ENCODE data around the gene DR1. TPM values are rescaled to one million over a fixed set of nuclear protein-coding genes. Genes with fewer than 3 reads are reported as not detected.

DR1 gene
- total RNA-seq, 1 experiment from 2014 or later: 48.6 TPM

- no peak overlapping the region for H3K27ac ChIP-seq (ENCODE audit: low read length)
- peaks cover 16% of the 10 kb centered on the region for H4K20me1 ChIP-seq (ENCODE audit: low read length)
- ATAC-seq (no peak), DNase-seq (no peak)
- H3K36me3 ChIP-seq (ENCODE audit: low read depth, low read length): peaks cover 39% of the 10 kb centered on the region
- no TSS peak for BruUV-seq (replicated peaks)
- H3K4me2 ChIP-seq (ENCODE audit: low read length): no peak overlapping the region
- peaks cover 96% of the 10 kb centered on the region for H3K79me2 ChIP-seq (ENCODE audit: low read length)
- no peaks in the 10 kb centered on the region for H3F3A ChIP-seq (ENCODE audit: low read length, unreplicated experiment)
- peaks cover 6% of the 10 kb centered on the region; the same call in 1 of the 2 replicates for H3K4me1 ChIP-seq (ENCODE audit: insufficient read depth, low read length)
- no peaks in the 10 kb centered on the region for H3K9me2 ChIP-seq (replicated peaks; ENCODE audit: low read length)
- H3K4me3 ChIP-seq (ENCODE audit: low read length): no peak overlapping the region
- POLR2A ChIA-PET (ENCODE audit: unreplicated experiment): no interaction called here
- H3K9ac ChIP-seq (ENCODE audit: low read length): no peak overlapping the region
- H2AFZ ChIP-seq (ENCODE audit: low read length): no peak overlapping the region
- intact Hi-C loops (cut with micrococcal nuclease): no loop called here
- TF ChIP-seq CTCF (conservative IDR thresholded peaks at IDR 0.05; ENCODE audit: low read depth, low read length) (no peak), EZH2phosphoT487 (IDR thresholded peaks at IDR 0.05; ENCODE audit: borderline replicate concordance, low read length) (no peak), EZH2 (IDR thresholded peaks at IDR 0.05; ENCODE audit: low read length, unreplicated experiment) (no peak)
- no peaks in the 10 kb centered on the region for H3K27me3 ChIP-seq (ENCODE audit: low read length)
- CTCF ChIA-PET: no interaction called here
- no peaks in the 10 kb centered on the region for H3K9me3 ChIP-seq (ENCODE audit: low read length)
Measured at GRCh38 chr1:93353286-93353685, 7.6 kb downstream of the DR1 start.

- ChIA-PET POLR2A (ENCODE audit: unreplicated experiment) (no interaction called here), CTCF (no interaction called here)
- H3K9me3 ChIP-seq (ENCODE audit: low read length): no peaks in the 10 kb centered on the region
- DNase-seq: no peak
- H3K4me2 ChIP-seq (ENCODE audit: low read length): no peak overlapping the region
- no peak overlapping the region for H2AFZ ChIP-seq (ENCODE audit: low read length)
- no peak for ATAC-seq
- H4K20me1 ChIP-seq (ENCODE audit: low read length): peaks cover 1% of the 10 kb centered on the region; the same call in 1 of the 2 replicates
- no peaks in the 10 kb centered on the region for H3F3A ChIP-seq (ENCODE audit: low read length, unreplicated experiment)
- TF ChIP-seq EZH2 (IDR thresholded peaks at IDR 0.05; ENCODE audit: low read length, unreplicated experiment): no peak
- no peak for TF ChIP-seq CTCF (conservative IDR thresholded peaks at IDR 0.05; ENCODE audit: low read depth, low read length)
- TF ChIP-seq EZH2phosphoT487 (IDR thresholded peaks at IDR 0.05; ENCODE audit: borderline replicate concordance, low read length): no peak
- no peaks in the 10 kb centered on the region for H3K27me3 ChIP-seq (ENCODE audit: low read length)
- no peaks in the 10 kb centered on the region for H3K9me2 ChIP-seq (replicated peaks; ENCODE audit: low read length)
- peaks cover 6% of the 10 kb centered on the region; the same call in 1 of the 2 replicates for H3K4me1 ChIP-seq (ENCODE audit: insufficient read depth, low read length)
- peaks cover 96% of the 10 kb centered on the region for H3K79me2 ChIP-seq (ENCODE audit: low read length)
- no peak overlapping the region for H3K4me3 ChIP-seq (ENCODE audit: low read length)
- intact Hi-C loops (cut with micrococcal nuclease): no loop called here
- no peak overlapping the region for H3K9ac ChIP-seq (ENCODE audit: low read length)
- H3K36me3 ChIP-seq (ENCODE audit: low read depth, low read length): peaks cover 45% of the 10 kb centered on the region
- BruUV-seq (replicated peaks): no TSS peak
- no peak overlapping the region for H3K27ac ChIP-seq (ENCODE audit: low read length)
Measured at GRCh38 chr1:93354749-93355148, 9.0 kb downstream of the DR1 start.

GRCh38 chr1:93357242-93357641, 11.5 kb downstream of the DR1 start:
- ChIA-PET POLR2A (ENCODE audit: unreplicated experiment) (no interaction called here), CTCF (no interaction called here)
- H4K20me1 ChIP-seq (ENCODE audit: low read length): no peaks in the 10 kb centered on the region
- TF ChIP-seq EZH2phosphoT487 (IDR thresholded peaks at IDR 0.05; ENCODE audit: borderline replicate concordance, low read length): no peak
- no peak for TF ChIP-seq CTCF (conservative IDR thresholded peaks at IDR 0.05; ENCODE audit: low read depth, low read length)
- no peak for TF ChIP-seq EZH2 (IDR thresholded peaks at IDR 0.05; ENCODE audit: low read length, unreplicated experiment)
- no peaks in the 10 kb centered on the region for H3K27me3 ChIP-seq (ENCODE audit: low read length)
- no TSS peak for BruUV-seq (replicated peaks)
- H3K9me2 ChIP-seq (replicated peaks; ENCODE audit: low read length): no peaks in the 10 kb centered on the region
- no peak for DNase-seq
- intact Hi-C loops (cut with micrococcal nuclease): no loop called here
- H3F3A ChIP-seq (ENCODE audit: low read length, unreplicated experiment): no peaks in the 10 kb centered on the region
- H3K4me3 ChIP-seq (ENCODE audit: low read length): no peak overlapping the region
- H3K27ac ChIP-seq (ENCODE audit: low read length): no peak overlapping the region
- H2AFZ ChIP-seq (ENCODE audit: low read length): no peak overlapping the region
- no peaks in the 10 kb centered on the region for H3K9me3 ChIP-seq (ENCODE audit: low read length)
- H3K79me2 ChIP-seq (ENCODE audit: low read length): peaks cover 94% of the 10 kb centered on the region
- H3K4me1 ChIP-seq (ENCODE audit: insufficient read depth, low read length): no peaks in the 10 kb centered on the region
- no peak overlapping the region for H3K4me2 ChIP-seq (ENCODE audit: low read length)
- peaks cover 50% of the 10 kb centered on the region for H3K36me3 ChIP-seq (ENCODE audit: low read depth, low read length)
- no peak for ATAC-seq
- H3K9ac ChIP-seq (ENCODE audit: low read length): no peak overlapping the region

Data from PC-3 (cell line).